SK-N-SH treated with all-trans-retinoic acid at 6 μM for 48 hours (cell line): ENCODE measurements around the gene IFIT2.

Source experiments
- ATAC-seq: fragments of 200-7000 bp; cut with Tn5 transposase; 3 replicates; pipeline ENCODE4 v1.9.1; 2020; ENCODE audit warnings: mild to moderate bottlenecking, moderate library complexity
- ARNTL ChIP-seq: fragments of 450-650 bp; formaldehyde crosslinking; IDR thresholded peaks from 2 replicates; pipeline ENCODE4 v1.5.0; 2020; ENCODE audit warnings: low read depth, mild to moderate bottlenecking, moderate library complexity, borderline replicate concordance
- BACH2 ChIP-seq: fragments of 250-450 bp; sonication (Bioruptor Pico); IDR thresholded peaks from 2 replicates; pipeline ENCODE4 v1.9.0; 2021; ENCODE audit warnings: mild to moderate bottlenecking, borderline replicate concordance
- CREB5 ChIP-seq: fragments of 250-450 bp; sonication (Bioruptor Pico); IDR thresholded peaks from 2 replicates; pipeline ENCODE4 v1.5.1; 2020; ENCODE audit warnings: low read depth, mild to moderate bottlenecking, moderate library complexity
- CSDC2 ChIP-seq: fragments of 250-450 bp; sonication (Bioruptor Pico); IDR thresholded peaks from 2 replicates; pipeline ENCODE4 v1.5.0; 2020; ENCODE audit warnings: mild to moderate bottlenecking, moderate library complexity
- CSRNP3 ChIP-seq: fragments of 250-450 bp; sonication (Bioruptor Pico); IDR thresholded peaks from 2 replicates; pipeline ENCODE4 v1.5.1; 2021; ENCODE audit warnings: mild to moderate bottlenecking, moderate library complexity
- ESRRG ChIP-seq: fragments of 250-450 bp; sonication (Bioruptor Pico); IDR thresholded peaks from 2 replicates; pipeline ENCODE4 v1.6.1; 2021; ENCODE audit warnings: mild to moderate bottlenecking
- GLIS3 ChIP-seq: fragments of 250-450 bp; sonication (Bioruptor Pico); IDR thresholded peaks from 2 replicates; pipeline ENCODE4 v1.5.0; 2020; ENCODE audit warnings: mild to moderate bottlenecking, moderate library complexity
- ISL1 ChIP-seq: fragments of 250-450 bp; sonication (Bioruptor Pico); IDR thresholded peaks from 2 replicates; pipeline ENCODE4 v2.1.2; 2022; ENCODE audit warnings: mild to moderate bottlenecking, moderate library complexity
- OSR1 ChIP-seq: fragments of 250-450 bp; sonication (Bioruptor Pico); IDR thresholded peaks from 2 replicates; pipeline ENCODE4 v1.8.0; 2022; ENCODE audit warnings: moderate library complexity, mild to moderate bottlenecking, inconsistent platforms
- PATZ1 ChIP-seq: fragments of 250-450 bp; sonication (Bioruptor Pico); IDR thresholded peaks from 2 replicates; pipeline ENCODE4 v1.8.0; 2020; ENCODE audit warnings: mild to moderate bottlenecking, moderate library complexity, borderline replicate concordance
- POU6F1 ChIP-seq: fragments of 250-450 bp; sonication (Bioruptor Pico); IDR thresholded peaks from 2 replicates; pipeline ENCODE4 v1.8.0; 2021; ENCODE audit warnings: low read depth, mild to moderate bottlenecking, moderate library complexity, borderline replicate concordance
- PPARA ChIP-seq: fragments of 250-450 bp; sonication (Bioruptor Pico); IDR thresholded peaks from 2 replicates; pipeline ENCODE4 v1.5.0; 2020; ENCODE audit warnings: mild to moderate bottlenecking, borderline replicate concordance
- SNAI2 ChIP-seq: fragments of 250-450 bp; sonication (Bioruptor Pico); IDR thresholded peaks from 2 replicates; pipeline ENCODE4 v1.5.0; 2020; ENCODE audit warnings: mild to moderate bottlenecking, moderate library complexity
- TCF4 ChIP-seq: fragments of 250-450 bp; sonication (Bioruptor Pico); IDR thresholded peaks from 2 replicates; pipeline ENCODE4 v1.8.0; 2021; ENCODE audit warnings: mild to moderate bottlenecking, moderate library complexity, borderline replicate concordance
- TOX ChIP-seq: fragments of 250-450 bp; sonication (Bioruptor Pico); IDR thresholded peaks from 2 replicates; pipeline ENCODE4 v1.8.0; 2021; ENCODE audit warnings: mild to moderate bottlenecking, moderate library complexity, borderline replicate concordance
- TSHZ2 ChIP-seq: fragments of 250-450 bp; sonication (Bioruptor Pico); IDR thresholded peaks from 2 replicates; pipeline ENCODE4 v1.5.0; 2020; ENCODE audit warnings: mild to moderate bottlenecking, moderate library complexity
- ZFP3 ChIP-seq: fragments of 250-450 bp; sonication (Bioruptor Pico); IDR thresholded peaks from 2 replicates; pipeline ENCODE4 v1.5.0; 2020; ENCODE audit warnings: mild to moderate bottlenecking, moderate library complexity
- ZFP30 ChIP-seq: fragments of 450-650 bp; formaldehyde crosslinking; IDR thresholded peaks from 2 replicates; pipeline ENCODE4 v1.5.0; 2022; ENCODE audit warnings: mild to moderate bottlenecking, moderate library complexity
- ZNF565 ChIP-seq: fragments of 450-650 bp; formaldehyde crosslinking; conservative IDR thresholded peaks from 2 replicates; pipeline ENCODE4 v1.5.0; 2020; ENCODE audit warnings: low read depth, mild to moderate bottlenecking, moderate library complexity
- ZNF70 ChIP-seq: fragments of 450-650 bp; formaldehyde crosslinking; IDR thresholded peaks from 2 replicates; pipeline ENCODE4 v1.5.0; 2020; ENCODE audit warnings: mild to moderate bottlenecking, moderate library complexity
- ZNF8 ChIP-seq: fragments of 450-650 bp; formaldehyde crosslinking; IDR thresholded peaks from 2 replicates; pipeline ENCODE4 v1.5.0; 2020; ENCODE audit warnings: mild to moderate bottlenecking, moderate library complexity

Gene IFIT2

GRCh38 chr10:89271532-89271931 lies 30.3 kb upstream of the IFIT2 start:
- ATAC-seq: no peak
- no peak for TF ChIP-seq SNAI2 (CRISPR knock-in tag)

GRCh38 chr10:89273680-89274079 lies 28.2 kb upstream of the IFIT2 start:
- TF ChIP-seq PATZ1 (CRISPR knock-in tag) (no peak), ZNF565 (no peak), ISL1 (no peak), ZNF70 (no peak), ZFP3 (CRISPR knock-in tag) (no peak), ZNF8 (CRISPR knock-in tag) (no peak), PPARA (CRISPR knock-in tag) (no peak), ZFP30 (CRISPR knock-in tag) (no peak), TOX (CRISPR knock-in tag) (no peak), POU6F1 (no peak), BACH2 (no peak), OSR1 (no peak), SNAI2 (CRISPR knock-in tag) (no peak), CSRNP3 (no peak), ESRRG (no peak), GLIS3 (CRISPR knock-in tag) (no peak), CSDC2 (no peak), ARNTL (no peak)
- TF ChIP-seq, all 23 proteins: peak for 0
- ATAC-seq: no peak

GRCh38 chr10:89274928-89275327 lies 26.9 kb upstream of the IFIT2 start:
- ATAC-seq: peak; percentile 23
- TF ChIP-seq ARNTL (no peak), ISL1 (0 out of 2 replicates have a peak, but pooled peaks have one; percentile 24)

- no peak for TF ChIP-seq ZFP3 (CRISPR knock-in tag)
- no peak for TF ChIP-seq TSHZ2 (CRISPR knock-in tag)
- no peak for TF ChIP-seq CREB5 (CRISPR knock-in tag)
- TF ChIP-seq ESRRG: no peak
- TF ChIP-seq TCF4 (CRISPR knock-in tag): no peak
- no peak for TF ChIP-seq ISL1
- no peak for TF ChIP-seq ARNTL
- TF ChIP-seq CSDC2: no peak
- no peak for TF ChIP-seq ZNF565
- TF ChIP-seq PATZ1 (CRISPR knock-in tag): no peak
- TF ChIP-seq ZNF70: no peak
- TF ChIP-seq OSR1: no peak
- TF ChIP-seq TOX (CRISPR knock-in tag): no peak
- no peak for TF ChIP-seq PPARA (CRISPR knock-in tag)
- no peak for TF ChIP-seq GLIS3 (CRISPR knock-in tag)
- ATAC-seq: no peak
These were observed 26.5 kb upstream of the IFIT2 start for GRCh38 chr10:89275383-89275782.
